ENCODE data around the gene VAMP2.
A peak's percentile ranks its signal among the peaks of the same experiment; 100 is the strongest.

VAMP2 gene

GRCh38 chr17:8122924-8123694, 39.6 kb downstream of the VAMP2 start:
- no peak for DNase-seq (ENCODE audit: low spot score)

GRCh38 chr17:8122422-8122923, 40.3 kb downstream of the VAMP2 start:
- DNase-seq (ENCODE audit: low spot score): peak; percentile 54

- DNase-seq (ENCODE audit: low spot score): peak; percentile 38
Observed at GRCh38 chr17:8121681-8122421, 40.9 kb downstream of the VAMP2 start.

- DNase-seq (ENCODE audit: low spot score): no peak
Observed at GRCh38 chr17:8121407-8121680, 41.4 kb downstream of the VAMP2 start.

GRCh38 chr17:8120520-8121406, 42.0 kb downstream of the VAMP2 start:
- DNase-seq (ENCODE audit: low spot score): peak; percentile 57

GRCh38 chr17:8119581-8120519, 42.9 kb downstream of the VAMP2 start:
- DNase-seq (ENCODE audit: low spot score): peak; percentile 56

GRCh38 chr17:8118769-8119580, 43.8 kb downstream of the VAMP2 start:
- peak; percentile 85 for DNase-seq (ENCODE audit: low spot score)

GRCh38 chr17:8117980-8118768, 44.6 kb downstream of the VAMP2 start, which contains the start of gene ALOXE3:
ALOXE3 (minus strand) TSS chr17:8118514; CDS start chr17:8117990, 524 bp downstream.
- peak; percentile 68 for DNase-seq (ENCODE audit: low spot score)

GRCh38 chr17:8117367-8117979, 45.3 kb downstream of the VAMP2 start:
- DNase-seq (ENCODE audit: low spot score): no peak

- DNase-seq (ENCODE audit: low spot score): no peak
Observed at GRCh38 chr17:8116776-8117175, 46.0 kb downstream of the VAMP2 start.

- DNase-seq (ENCODE audit: low spot score): no peak
Observed at GRCh38 chr17:8110907-8111306, 51.8 kb downstream of the VAMP2 start.

- DNase-seq (ENCODE audit: low spot score): no peak
Observed at GRCh38 chr17:8110456-8110804, 52.3 kb downstream of the VAMP2 start.

GRCh38 chr17:8109661-8110455, 52.9 kb downstream of the VAMP2 start:
- peak; percentile 42 for DNase-seq (ENCODE audit: low spot score)
